HFF-Myc (cell line): ENCODE results near the gene CHD3.

Experiments
- DNase-seq: peaks from one replicate; pipeline ENCODE4 v3.0.0-alpha.2; 2011; ENCODE audit warnings: low read depth; ENCODE audit errors: extremely low read depth
- H3K4me3 ChIP-seq: replicated peaks from 2 replicates; pipeline ENCODE4 v1.5.1; 2011; ENCODE audit warnings: low read depth, mild to moderate bottlenecking, control low read depth, low read length
- TF ChIP-seq, protein P1 (sequence below): IDR thresholded peaks from 2 replicates; pipeline ENCODE4 v1.5.1; 2012; ENCODE audit warnings: mild to moderate bottlenecking, low read depth, low read length, control low read depth; ENCODE audit errors: missing control alignments

The CHD3 gene

DNA sequence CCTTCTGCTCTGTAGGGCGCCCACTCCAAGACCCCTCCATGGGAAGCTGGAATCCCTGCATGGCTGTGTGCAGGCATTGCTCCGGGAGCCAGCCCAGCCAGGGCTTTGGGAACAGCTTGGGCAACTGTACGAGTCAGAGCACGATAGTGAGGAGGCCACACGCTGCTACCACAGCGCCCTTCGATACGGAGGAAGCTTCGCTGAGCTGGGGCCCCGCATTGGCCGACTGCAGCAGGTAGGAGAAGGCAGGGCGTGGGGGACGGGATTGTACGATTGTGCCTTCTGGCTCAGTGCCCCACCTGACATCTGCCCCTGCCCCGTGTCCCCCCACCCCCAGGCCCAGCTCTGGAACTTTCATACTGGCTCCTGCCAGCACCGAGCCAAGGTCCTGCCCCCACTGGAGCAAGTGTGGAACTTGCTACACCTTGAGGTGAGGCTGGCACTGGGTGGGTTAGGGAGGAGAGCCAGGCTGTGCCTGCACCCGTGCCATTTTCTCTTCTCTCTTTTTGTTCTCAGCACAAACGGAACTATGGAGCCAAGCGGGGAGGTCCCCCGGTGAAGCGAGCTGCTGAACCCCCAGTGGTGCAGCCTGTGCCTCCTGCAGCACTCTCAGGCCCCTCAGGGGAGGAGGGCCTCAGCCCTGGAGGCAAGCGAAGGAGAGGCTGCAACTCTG, 42.4 kb upstream of the CHD3 start:
- H3K4me3 ChIP-seq = no peak overlapping the region
- DNase-seq = no peak
- TF ChIP-seq, protein P1, sequence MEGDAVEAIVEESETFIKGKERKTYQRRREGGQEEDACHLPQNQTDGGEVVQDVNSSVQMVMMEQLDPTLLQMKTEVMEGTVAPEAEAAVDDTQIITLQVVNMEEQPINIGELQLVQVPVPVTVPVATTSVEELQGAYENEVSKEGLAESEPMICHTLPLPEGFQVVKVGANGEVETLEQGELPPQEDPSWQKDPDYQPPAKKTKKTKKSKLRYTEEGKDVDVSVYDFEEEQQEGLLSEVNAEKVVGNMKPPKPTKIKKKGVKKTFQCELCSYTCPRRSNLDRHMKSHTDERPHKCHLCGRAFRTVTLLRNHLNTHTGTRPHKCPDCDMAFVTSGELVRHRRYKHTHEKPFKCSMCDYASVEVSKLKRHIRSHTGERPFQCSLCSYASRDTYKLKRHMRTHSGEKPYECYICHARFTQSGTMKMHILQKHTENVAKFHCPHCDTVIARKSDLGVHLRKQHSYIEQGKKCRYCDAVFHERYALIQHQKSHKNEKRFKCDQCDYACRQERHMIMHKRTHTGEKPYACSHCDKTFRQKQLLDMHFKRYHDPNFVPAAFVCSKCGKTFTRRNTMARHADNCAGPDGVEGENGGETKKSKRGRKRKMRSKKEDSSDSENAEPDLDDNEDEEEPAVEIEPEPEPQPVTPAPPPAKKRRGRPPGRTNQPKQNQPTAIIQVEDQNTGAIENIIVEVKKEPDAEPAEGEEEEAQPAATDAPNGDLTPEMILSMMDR = no peak

DNA sequence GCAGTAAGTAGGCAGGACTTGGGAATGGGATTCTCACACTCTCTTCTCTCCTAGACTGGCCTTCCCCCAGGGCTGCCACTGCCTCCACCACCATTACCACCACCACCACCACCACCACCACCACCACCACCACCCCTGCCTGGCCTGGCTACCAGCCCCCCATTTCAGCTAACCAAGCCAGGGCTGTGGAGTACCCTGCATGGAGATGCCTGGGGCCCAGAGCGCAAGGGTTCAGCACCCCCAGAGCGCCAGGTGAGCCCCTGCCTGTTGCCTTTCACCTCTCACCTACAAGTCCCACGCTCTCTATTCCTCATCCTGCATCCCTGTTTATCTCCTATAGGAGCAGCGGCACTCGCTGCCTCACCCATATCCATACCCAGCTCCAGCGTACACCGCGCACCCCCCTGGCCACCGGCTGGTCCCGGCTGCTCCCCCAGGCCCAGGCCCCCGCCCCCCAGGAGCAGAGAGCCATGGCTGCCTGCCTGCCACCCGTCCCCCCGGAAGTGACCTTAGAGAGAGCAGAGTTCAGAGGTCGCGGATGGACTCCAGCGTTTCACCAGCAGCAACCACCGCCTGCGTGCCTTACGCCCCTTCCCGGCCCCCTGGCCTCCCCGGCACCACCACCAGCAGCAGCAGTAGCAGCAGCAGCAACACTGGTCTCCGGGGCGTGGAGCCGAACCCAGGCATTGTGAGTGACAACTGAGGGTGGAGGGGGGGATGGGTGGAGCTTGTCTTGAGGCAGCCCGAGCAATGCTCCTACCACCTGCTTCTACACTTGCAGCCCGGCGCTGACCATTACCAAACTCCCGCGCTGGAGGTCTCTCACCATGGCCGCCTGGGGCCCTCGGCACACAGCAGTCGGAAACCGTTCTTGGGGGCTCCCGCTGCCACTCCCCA, 41.6 kb upstream of the CHD3 start:
- no peak for DNase-seq
- no peak overlapping the region for H3K4me3 ChIP-seq
- TF ChIP-seq, protein P1 = no peak

DNA sequence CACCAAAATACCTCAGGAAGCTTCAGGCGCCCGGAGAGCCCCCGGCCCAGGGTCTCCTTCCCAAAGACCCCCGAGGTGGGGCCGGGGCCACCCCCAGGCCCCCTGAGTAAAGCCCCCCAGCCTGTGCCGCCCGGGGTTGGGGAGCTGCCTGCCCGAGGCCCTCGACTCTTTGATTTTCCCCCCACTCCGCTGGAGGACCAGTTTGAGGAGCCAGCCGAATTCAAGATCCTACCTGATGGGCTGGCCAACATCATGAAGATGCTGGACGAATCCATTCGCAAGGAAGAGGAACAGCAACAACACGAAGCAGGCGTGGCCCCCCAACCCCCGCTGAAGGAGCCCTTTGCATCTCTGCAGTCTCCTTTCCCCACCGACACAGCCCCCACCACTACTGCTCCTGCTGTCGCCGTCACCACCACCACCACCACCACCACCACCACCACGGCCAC, 40.4 kb upstream of the CHD3 start:
- H3K4me3 ChIP-seq = no peak overlapping the region
- TF ChIP-seq, protein P1 = no peak
- DNase-seq = no peak

DNA sequence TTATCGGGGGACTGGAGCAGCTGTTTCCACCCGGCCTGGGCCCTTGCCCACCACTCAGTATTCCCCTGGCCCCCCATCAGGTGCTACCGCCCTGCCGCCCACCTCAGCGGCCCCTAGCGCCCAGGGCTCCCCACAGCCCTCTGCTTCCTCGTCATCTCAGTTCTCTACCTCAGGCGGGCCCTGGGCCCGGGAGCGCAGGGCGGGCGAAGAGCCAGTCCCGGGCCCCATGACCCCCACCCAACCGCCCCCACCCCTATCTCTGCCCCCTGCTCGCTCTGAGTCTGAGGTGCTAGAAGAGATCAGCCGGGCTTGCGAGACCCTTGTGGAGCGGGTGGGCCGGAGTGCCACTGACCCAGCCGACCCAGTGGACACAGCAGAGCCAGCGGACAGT, 39.9 kb upstream of the CHD3 start:
- no peak overlapping the region for H3K4me3 ChIP-seq
- DNase-seq = no peak
- TF ChIP-seq, protein P1 = no peak

DNA sequence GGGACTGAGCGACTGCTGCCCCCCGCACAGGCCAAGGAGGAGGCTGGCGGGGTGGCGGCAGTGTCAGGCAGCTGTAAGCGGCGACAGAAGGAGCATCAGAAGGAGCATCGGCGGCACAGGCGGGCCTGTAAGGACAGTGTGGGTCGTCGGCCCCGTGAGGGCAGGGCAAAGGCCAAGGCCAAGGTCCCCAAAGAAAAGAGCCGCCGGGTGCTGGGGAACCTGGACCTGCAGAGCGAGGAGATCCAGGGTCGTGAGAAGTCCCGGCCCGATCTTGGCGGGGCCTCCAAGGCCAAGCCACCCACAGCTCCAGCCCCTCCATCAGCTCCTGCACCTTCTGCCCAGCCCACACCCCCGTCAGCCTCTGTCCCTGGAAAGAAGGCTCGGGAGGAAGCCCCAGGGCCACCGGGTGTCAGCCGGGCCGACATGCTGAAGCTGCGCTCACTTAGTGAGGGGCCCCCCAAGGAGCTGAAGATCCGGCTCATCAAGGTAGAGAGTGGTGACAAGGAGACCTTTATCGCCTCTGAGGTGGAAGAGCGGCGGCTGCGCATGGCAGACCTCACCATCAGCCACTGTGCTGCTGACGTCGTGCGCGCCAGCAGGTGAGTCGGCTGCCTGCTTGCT, 39.3 kb upstream of the CHD3 start:
- H3K4me3 ChIP-seq = no peak overlapping the region
- DNase-seq = no peak
- TF ChIP-seq, protein P1 = no peak

DNA sequence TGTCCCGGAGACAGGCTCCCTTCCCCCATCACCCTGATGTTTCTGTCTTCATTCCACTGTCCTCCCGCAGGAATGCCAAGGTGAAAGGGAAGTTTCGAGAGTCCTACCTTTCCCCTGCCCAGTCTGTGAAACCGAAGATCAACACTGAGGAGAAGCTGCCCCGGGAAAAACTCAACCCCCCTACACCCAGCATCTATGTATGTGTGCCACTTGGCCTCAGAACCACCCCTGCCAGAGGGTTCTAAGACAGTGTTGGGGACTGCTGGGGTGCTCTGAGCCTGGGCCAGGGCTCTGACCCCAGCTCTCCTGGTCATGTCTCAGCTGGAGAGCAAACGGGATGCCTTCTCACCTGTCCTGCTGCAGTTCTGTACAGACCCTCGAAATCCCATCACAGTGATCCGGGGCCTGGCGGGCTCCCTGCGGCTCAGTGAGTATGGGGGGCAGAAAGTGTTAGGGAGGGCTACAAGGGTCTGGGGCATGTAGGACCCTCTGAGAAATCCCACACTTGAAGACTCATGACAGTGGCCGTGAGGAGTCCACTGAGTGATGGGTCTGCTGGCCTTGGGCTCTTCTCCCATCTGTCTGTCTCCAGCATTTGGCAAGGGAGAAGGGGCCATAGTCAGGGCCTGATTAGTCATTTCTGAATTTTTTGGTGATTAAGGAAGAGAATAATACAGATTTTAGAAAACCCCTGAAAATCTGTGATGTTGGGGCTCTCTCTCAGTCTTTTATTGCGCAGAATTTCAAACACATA, 38.7 kb upstream of the CHD3 start:
- no peak for DNase-seq
- H3K4me3 ChIP-seq = no peak overlapping the region
- TF ChIP-seq, protein P1 = no peak
